Limb (tissue), 2 donors: ENCODE measurements around the gene KNCN.

Experiments used
- DNase-seq, 2 donors: peaks; one replicate each; pipeline ENCODE4 v3.0.0-alpha.2; 2016; ENCODE audit errors: extremely low spot score in 2 of 2

The KNCN gene

GRCh38 chr1:46551597-46552095 lies at the start of gene KNCN:
KNCN (minus strand) TSS chr1:46551647; CDS start chr1:46551215, 432 bp downstream.
- DNase-seq = no peak

GRCh38 chr1:46599059-46599970 lies 47.9 kb upstream of the KNCN start:
- DNase-seq = no peak

GRCh38 chr1:46596846-46597245 lies 45.4 kb upstream of the KNCN start:
- no peak for DNase-seq

- no peak for DNase-seq
Measured at GRCh38 chr1:46596036-46596435, 44.6 kb upstream of the KNCN start.

GRCh38 chr1:46595127-46595526 lies 43.7 kb upstream of the KNCN start:
- no peak for DNase-seq

GRCh38 chr1:46594063-46594462 lies 42.6 kb upstream of the KNCN start:
- DNase-seq = no peak

- no peak for DNase-seq
Measured at GRCh38 chr1:46592823-46593222, 41.4 kb upstream of the KNCN start.

- DNase-seq = no peak
Measured at GRCh38 chr1:46589529-46589928, 38.1 kb upstream of the KNCN start.

- no peak for DNase-seq
Measured at GRCh38 chr1:46587069-46587468, 35.6 kb upstream of the KNCN start.

GRCh38 chr1:46585312-46585938 lies 34.0 kb upstream of the KNCN start:
- DNase-seq = no peak

- no peak for DNase-seq
Measured at GRCh38 chr1:46583494-46583893, 32.0 kb upstream of the KNCN start.

GRCh38 chr1:46582972-46583371 lies 31.5 kb upstream of the KNCN start:
- no peak for DNase-seq

- no peak for DNase-seq
Measured at GRCh38 chr1:46581681-46582455, 30.4 kb upstream of the KNCN start.

- no peak for DNase-seq
Measured at GRCh38 chr1:46580140-46580903, 28.9 kb upstream of the KNCN start.

GRCh38 chr1:46577671-46578070 lies 26.2 kb upstream of the KNCN start:
- no peak for DNase-seq

- DNase-seq = no peak
Measured at GRCh38 chr1:46576596-46576995, 25.1 kb upstream of the KNCN start.

GRCh38 chr1:46575778-46576177 lies 24.3 kb upstream of the KNCN start:
- no peak for DNase-seq

GRCh38 chr1:46575300-46575699 lies 23.9 kb upstream of the KNCN start:
- no peak for DNase-seq

GRCh38 chr1:46571691-46572225 lies 20.3 kb upstream of the KNCN start:
- DNase-seq = no peak

- no peak for DNase-seq
Measured at GRCh38 chr1:46569884-46570725, 18.7 kb upstream of the KNCN start.
